22Rv1 (cell line): ENCODE measurements around the gene ECEL1.
"Not testable (repeated sequence)": the region's sequence is repeated elsewhere in the genome, so short reads cannot be mapped to it uniquely, and the experiment has no call there.

Experiments used
- H3K27ac ChIP-seq: fragments of 450-650 bp; 2 replicates; pipeline ENCODE4 v1.5.1; 2017
- ZFX ChIP-seq: fragments of 450-650 bp; IDR thresholded peaks from 2 replicates; pipeline ENCODE4 v1.6.1; 2017; ENCODE audit warnings: antibody characterized with exemption, borderline replicate concordance
- TF ChIP-seq, protein P1 (sequence below): fragments of 450-650 bp; IDR thresholded peaks from 2 replicates; pipeline ENCODE4 v1.5.1; 2017; ENCODE audit warnings: mild to moderate bottlenecking

The ECEL1 gene

DNA sequence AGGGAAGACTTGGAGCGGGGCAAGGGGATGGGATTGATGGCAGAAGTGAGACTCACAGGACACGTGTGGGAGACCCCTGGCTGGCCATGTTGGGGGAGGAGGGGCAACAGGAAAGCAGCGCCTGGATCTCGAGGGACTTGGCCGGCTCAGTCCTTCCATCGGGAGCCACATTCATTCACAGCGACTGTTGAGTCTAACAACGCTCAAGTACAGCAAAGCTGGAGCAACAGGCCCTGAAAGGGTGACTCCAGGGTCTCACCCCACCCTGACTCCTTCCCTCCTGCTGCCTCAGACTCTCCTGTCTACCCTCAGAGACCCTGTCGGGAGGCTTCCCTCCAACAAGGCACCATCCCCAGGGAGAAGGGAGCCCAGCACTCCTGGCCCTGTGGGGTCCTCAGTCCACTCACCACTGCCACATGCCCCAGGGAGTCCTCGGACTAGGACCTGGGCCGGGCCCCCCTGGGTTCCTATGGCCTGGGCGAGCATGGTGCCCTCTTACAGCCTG lies 46.4 kb downstream of the ECEL1 start:
- H3K27ac ChIP-seq: no peak overlapping the region
- TF ChIP-seq ZFX: no peak
- TF ChIP-seq, protein P1, sequence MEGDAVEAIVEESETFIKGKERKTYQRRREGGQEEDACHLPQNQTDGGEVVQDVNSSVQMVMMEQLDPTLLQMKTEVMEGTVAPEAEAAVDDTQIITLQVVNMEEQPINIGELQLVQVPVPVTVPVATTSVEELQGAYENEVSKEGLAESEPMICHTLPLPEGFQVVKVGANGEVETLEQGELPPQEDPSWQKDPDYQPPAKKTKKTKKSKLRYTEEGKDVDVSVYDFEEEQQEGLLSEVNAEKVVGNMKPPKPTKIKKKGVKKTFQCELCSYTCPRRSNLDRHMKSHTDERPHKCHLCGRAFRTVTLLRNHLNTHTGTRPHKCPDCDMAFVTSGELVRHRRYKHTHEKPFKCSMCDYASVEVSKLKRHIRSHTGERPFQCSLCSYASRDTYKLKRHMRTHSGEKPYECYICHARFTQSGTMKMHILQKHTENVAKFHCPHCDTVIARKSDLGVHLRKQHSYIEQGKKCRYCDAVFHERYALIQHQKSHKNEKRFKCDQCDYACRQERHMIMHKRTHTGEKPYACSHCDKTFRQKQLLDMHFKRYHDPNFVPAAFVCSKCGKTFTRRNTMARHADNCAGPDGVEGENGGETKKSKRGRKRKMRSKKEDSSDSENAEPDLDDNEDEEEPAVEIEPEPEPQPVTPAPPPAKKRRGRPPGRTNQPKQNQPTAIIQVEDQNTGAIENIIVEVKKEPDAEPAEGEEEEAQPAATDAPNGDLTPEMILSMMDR: no peak

DNA sequence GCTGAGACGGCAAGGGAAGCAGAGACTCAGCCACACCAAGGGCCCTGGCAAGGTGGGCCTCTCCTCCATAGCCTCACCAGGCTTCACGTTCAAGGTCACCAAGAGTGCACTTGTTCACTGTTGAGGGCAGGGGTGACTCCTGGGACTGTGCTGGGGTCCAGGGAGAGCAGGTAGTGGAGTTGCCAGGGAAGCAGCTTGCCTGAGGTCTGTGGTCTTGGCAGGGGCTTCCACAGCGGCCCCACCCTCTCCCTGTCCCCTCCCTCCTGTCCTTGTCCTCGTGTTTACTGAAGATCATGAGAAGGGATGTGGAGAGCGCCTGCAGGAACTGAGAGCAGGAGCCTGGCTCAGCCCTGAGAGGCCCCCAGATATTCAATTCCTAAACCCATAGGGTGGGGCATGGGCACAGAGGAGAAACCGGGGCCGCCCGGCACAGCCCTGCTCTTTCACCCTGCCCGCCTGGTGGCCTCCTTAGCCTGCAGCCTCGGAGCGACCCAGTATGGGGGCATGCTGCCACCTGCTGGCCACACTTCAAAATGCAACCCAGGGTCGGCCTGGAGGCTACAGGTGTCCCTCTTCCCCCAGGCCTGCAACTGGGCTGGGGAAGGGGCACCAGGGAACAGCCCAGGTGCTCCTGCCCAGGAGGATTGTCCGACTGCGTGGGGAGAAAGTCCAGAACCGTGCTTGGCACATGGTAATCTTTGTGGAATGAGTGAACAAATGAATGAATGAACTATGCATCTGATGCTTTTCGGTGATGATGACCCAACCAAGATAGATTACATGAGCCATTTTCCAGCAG lies 47.2 kb downstream of the ECEL1 start:
- not testable (repeated sequence) for H3K27ac ChIP-seq
- TF ChIP-seq, protein P1: peak; percentile 89

DNA sequence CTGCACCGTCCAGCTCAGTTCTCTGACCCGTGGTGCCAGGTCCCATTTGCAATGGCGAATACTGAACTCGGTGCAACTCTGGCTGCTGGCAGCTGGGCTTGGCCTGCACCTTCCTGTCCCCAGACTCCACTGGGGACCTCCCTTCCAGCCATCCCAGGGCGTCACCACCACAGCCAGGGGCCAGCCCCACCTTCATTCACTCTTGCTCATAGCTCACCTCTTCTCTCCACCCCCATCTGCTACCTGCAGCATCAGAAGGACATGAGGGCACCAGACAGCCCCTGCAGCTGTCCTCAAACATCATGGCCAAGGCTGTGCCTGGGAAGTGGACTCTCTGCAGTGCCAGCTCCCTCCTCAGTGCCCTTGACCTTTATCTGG lies 47.9 kb downstream of the ECEL1 start:
- no peak overlapping the region for H3K27ac ChIP-seq
- TF ChIP-seq ZFX: no peak
- TF ChIP-seq, protein P1: peak; percentile 19

DNA sequence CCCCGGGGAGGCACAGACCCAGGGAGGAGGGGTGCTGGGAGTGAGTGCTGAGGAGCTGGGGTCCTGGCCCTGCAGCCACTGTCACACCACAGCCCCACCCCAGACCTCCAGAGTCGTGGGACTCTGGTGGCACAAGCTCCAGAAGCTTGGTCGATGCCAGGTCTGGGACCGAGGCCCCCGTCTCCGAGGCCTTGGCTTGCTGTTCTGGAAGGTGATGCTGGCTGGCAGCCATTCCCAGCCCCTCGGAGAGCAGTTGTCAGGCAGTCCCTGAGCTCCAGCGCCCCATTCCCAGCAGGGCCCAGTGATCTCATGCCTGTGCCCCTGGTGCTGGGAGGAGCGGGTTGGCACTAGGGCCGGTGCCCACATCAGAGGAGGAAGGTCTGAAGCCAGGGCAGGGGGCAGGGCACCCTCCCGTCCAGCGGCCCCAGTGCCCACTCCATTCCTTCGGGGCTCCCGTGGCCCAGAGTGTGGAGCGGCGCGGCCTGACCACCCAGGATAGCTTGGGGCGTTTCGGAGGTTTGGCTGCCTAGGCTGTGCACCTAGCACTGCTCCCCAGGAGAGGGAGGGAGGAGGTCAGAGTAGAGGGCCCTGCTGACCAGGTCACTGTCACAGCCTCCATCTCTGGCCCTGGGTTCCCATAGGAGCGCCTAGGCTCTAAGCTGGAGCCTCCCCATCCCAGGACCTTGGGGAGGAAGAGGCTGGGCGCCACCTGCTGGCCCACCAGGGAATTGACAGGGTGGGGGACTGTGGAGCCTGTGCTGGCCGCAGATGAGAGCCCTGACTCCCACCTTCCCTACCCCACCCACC lies 48.5 kb downstream of the ECEL1 start:
- TF ChIP-seq, protein P1: peak; percentile 73
- TF ChIP-seq ZFX: no peak
- no peak overlapping the region for H3K27ac ChIP-seq

DNA sequence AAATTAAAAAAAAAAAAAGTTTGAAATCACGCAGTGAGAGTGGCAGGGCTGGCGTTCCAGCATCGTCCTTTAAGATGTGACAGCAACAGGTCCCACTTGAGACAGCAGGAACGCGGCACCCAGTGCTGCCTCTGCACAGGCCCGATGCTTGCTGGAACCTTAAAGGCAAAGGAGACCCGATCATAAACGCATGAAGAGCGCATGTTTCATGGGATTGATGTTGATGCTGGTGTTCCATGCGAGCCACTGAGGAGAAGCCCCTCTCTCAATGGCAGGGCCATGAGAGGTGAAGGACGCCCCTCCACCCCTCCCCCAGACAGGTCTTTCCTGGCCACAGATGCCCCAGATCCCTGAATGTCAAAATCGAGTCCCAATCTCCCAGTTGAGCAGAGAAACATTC lies 49.5 kb downstream of the ECEL1 start:
- no peak for TF ChIP-seq ZFX
- TF ChIP-seq, protein P1: no peak
- H3K27ac ChIP-seq: no peak overlapping the region

DNA sequence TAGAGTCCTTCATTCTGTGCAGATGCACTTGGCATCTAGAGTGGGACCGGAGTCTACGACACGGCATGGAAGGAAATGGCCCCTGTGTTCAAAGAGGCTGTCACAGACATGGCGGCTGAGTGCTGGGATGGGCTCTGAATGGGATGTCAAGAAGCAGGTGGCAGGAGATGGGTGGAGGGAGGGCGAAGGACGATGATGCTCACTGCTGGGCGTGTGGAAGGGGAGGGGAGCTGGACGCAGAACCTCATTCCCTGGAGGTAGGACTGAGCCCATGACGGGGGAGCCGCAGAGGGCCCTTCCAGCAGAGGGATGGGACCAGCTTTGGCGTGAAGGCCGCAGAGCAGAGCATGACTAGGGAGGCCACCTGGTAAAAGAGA lies 50.5 kb downstream of the ECEL1 start:
- TF ChIP-seq ZFX: no peak
- TF ChIP-seq, protein P1: no peak
- H3K27ac ChIP-seq: no peak overlapping the region
